HL-60 (cell line): ENCODE data around the gene CLDN6.

Experiments
- TF ChIP-seq, protein P1 (sequence below): IDR thresholded peaks from one replicate; pipeline ENCODE4 v1.5.1; 2011; ENCODE audit warnings: low read length, control low read depth, inconsistent platforms; ENCODE audit not compliant: insufficient read depth
- TF ChIP-seq, protein P2 (sequence below): IDR thresholded peaks from 2 replicates; pipeline ENCODE4 v1.6.1; 2012; ENCODE audit warnings: low read depth; ENCODE audit not compliant: insufficient replicate concordance

GRCh38 chr16:2971985-2972784 lies 45.8 kb downstream of the CLDN6 start:
- TF ChIP-seq, protein P1, sequence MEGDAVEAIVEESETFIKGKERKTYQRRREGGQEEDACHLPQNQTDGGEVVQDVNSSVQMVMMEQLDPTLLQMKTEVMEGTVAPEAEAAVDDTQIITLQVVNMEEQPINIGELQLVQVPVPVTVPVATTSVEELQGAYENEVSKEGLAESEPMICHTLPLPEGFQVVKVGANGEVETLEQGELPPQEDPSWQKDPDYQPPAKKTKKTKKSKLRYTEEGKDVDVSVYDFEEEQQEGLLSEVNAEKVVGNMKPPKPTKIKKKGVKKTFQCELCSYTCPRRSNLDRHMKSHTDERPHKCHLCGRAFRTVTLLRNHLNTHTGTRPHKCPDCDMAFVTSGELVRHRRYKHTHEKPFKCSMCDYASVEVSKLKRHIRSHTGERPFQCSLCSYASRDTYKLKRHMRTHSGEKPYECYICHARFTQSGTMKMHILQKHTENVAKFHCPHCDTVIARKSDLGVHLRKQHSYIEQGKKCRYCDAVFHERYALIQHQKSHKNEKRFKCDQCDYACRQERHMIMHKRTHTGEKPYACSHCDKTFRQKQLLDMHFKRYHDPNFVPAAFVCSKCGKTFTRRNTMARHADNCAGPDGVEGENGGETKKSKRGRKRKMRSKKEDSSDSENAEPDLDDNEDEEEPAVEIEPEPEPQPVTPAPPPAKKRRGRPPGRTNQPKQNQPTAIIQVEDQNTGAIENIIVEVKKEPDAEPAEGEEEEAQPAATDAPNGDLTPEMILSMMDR = no peak
- TF ChIP-seq, protein P2, sequence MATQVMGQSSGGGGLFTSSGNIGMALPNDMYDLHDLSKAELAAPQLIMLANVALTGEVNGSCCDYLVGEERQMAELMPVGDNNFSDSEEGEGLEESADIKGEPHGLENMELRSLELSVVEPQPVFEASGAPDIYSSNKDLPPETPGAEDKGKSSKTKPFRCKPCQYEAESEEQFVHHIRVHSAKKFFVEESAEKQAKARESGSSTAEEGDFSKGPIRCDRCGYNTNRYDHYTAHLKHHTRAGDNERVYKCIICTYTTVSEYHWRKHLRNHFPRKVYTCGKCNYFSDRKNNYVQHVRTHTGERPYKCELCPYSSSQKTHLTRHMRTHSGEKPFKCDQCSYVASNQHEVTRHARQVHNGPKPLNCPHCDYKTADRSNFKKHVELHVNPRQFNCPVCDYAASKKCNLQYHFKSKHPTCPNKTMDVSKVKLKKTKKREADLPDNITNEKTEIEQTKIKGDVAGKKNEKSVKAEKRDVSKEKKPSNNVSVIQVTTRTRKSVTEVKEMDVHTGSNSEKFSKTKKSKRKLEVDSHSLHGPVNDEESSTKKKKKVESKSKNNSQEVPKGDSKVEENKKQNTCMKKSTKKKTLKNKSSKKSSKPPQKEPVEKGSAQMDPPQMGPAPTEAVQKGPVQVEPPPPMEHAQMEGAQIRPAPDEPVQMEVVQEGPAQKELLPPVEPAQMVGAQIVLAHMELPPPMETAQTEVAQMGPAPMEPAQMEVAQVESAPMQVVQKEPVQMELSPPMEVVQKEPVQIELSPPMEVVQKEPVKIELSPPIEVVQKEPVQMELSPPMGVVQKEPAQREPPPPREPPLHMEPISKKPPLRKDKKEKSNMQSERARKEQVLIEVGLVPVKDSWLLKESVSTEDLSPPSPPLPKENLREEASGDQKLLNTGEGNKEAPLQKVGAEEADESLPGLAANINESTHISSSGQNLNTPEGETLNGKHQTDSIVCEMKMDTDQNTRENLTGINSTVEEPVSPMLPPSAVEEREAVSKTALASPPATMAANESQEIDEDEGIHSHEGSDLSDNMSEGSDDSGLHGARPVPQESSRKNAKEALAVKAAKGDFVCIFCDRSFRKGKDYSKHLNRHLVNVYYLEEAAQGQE = no peak
